Hematopoietic multipotent progenitor cell treated with erythropoietin and hydrocortisone succinate and interleukin-3 and kit ligand, for 8 days (in vitro differentiated cells): ENCODE data around the gene LCE5A.
"Not testable (repeated sequence)": the region's sequence is repeated elsewhere in the genome, so short reads cannot be mapped to it uniquely, and the experiment has no call there.

Experiments used
- DNase-seq: peaks from one replicate; pipeline ENCODE4 v3.0.0-alpha.2; 2015

Gene LCE5A

GRCh38 chr1:152517237-152517811, 6.7 kb downstream of the LCE5A start:
- DNase-seq, result no peak

GRCh38 chr1:152519851-152520250, 9.2 kb downstream of the LCE5A start:
- peak; percentile 2 for DNase-seq

- DNase-seq, result no peak
Measured at GRCh38 chr1:152520561-152521090, 10.0 kb downstream of the LCE5A start.

- DNase-seq, result no peak
Measured at GRCh38 chr1:152525080-152525641, 14.6 kb downstream of the LCE5A start.

GRCh38 chr1:152533327-152533938, 22.8 kb downstream of the LCE5A start:
- DNase-seq, result peak; percentile 57

GRCh38 chr1:152535774-152536173, 25.2 kb downstream of the LCE5A start:
- no peak for DNase-seq

- DNase-seq, result no peak
Measured at GRCh38 chr1:152537496-152537895, 26.9 kb downstream of the LCE5A start.

GRCh38 chr1:152539901-152540300, 29.3 kb downstream of the LCE5A start:
- DNase-seq, result no peak

GRCh38 chr1:152543820-152544219, 33.2 kb downstream of the LCE5A start:
- peak; percentile 61 for DNase-seq

GRCh38 chr1:152546704-152547103, 36.1 kb downstream of the LCE5A start:
- no peak for DNase-seq

- not testable (repeated sequence) for DNase-seq
Measured at GRCh38 chr1:152548358-152548757, 37.8 kb downstream of the LCE5A start.
